GM23338 (cell line): ENCODE results near the gene CCSER2.

ENCODE experiments used
- CTCF ChIP-seq, 2 experiments: fragments of 200-600 bp in 1 of 2; sonication (generic) in 1 of 2; conservative IDR thresholded peaks; 2 replicates each; pipeline versions ENCODE4 v1.5.1 to v1.6.1; 2016 to 2017; ENCODE audit warnings: antibody characterized with exemption in 2 of 2, low read depth in 2 of 2, mild to moderate bottlenecking in 2 of 2, moderate library complexity in 1 of 2
- EZH2 ChIP-seq: fragments of 200-600 bp; sonication (generic); IDR thresholded peaks from one replicate; pipeline ENCODE4 v1.8.0; 2017; ENCODE audit warnings: antibody characterized with exemption, mild to moderate bottlenecking, low read depth; ENCODE audit not compliant: unreplicated experiment
- EZH2phosphoT487 ChIP-seq: fragments of 200-600 bp; sonication (generic); IDR thresholded peaks from one replicate; pipeline ENCODE4 v1.8.1; 2018; ENCODE audit warnings: antibody characterized with exemption; ENCODE audit not compliant: unreplicated experiment
- POLR2AphosphoS5 ChIP-seq: IDR thresholded peaks from 2 replicates; pipeline ENCODE4 v1.6.1; 2016; ENCODE audit warnings: antibody characterized with exemption, low read depth
- ZNF114 ChIP-seq: fragments of 250-450 bp; sonication (Bioruptor Pico); IDR thresholded peaks from 2 replicates; pipeline ENCODE4 v1.5.0; 2020; ENCODE audit warnings: mild to moderate bottlenecking, moderate library complexity
- ZNF331 ChIP-seq: fragments of 250-450 bp; sonication (Bioruptor Pico); IDR thresholded peaks from 2 replicates; pipeline ENCODE4 v1.5.0; 2020; ENCODE audit warnings: low read depth, mild to moderate bottlenecking, moderate library complexity

- TF ChIP-seq CTCF (conservative IDR thresholded peaks at IDR 0.05; ENCODE audit: low read depth in 2 of 2): peak in 1 of 2 experiments; percentile 36; a peak in 2 of 4 replicates
- TF ChIP-seq EZH2phosphoT487: no peak
- no peak for TF ChIP-seq EZH2
- no peak for TF ChIP-seq ZNF331 (CRISPR knock-in tag)
- no peak for TF ChIP-seq POLR2AphosphoS5
- TF ChIP-seq ZNF114 (CRISPR knock-in tag): no peak
Measured at GRCh38 chr10:84522612-84523462, 194.4 kb downstream of the CCSER2 start.
